ENCODE results near the gene KIAA0319L. TPM values are rescaled to one million over a fixed set of nuclear protein-coding genes. Genes with fewer than 3 reads are reported as not detected.

KIAA0319L gene
- total RNA-seq, 1 experiment from 2014 or later = 72.0 TPM

- DNase-seq = no peak
- ChIA-PET POLR2A (ENCODE audit: unreplicated experiment) (no interaction called here), CTCF (interaction anchor here (0.6 to 2.0 kb wide), 5 partner anchors 9 to 159 kb away, joined by 3 to 16 read pairs (median 7); no protein-coding TSS in a partner anchor)
- TSS peak; percentile 6 for BruUV-seq (replicated peaks)
- no peak overlapping the region for H3K4me2 ChIP-seq
- H3K9me2 ChIP-seq (ENCODE audit: insufficient read depth) = no peaks in the 10 kb centered on the region
- H3K4me3 ChIP-seq = no peak overlapping the region
- H3K36me3 ChIP-seq (ENCODE audit: low read depth) = no peaks in the 10 kb centered on the region
- TF ChIP-seq CTCF (conservative IDR thresholded peaks at IDR 0.05) (no peak), EZH2 (IDR thresholded peaks at IDR 0.05; ENCODE audit: low read depth) (no peak)
- H2AFZ ChIP-seq = no peak overlapping the region
- no peaks in the 10 kb centered on the region for H3K27me3 ChIP-seq (ENCODE audit: insufficient read depth, low read depth)
- H3K9me3 ChIP-seq (ENCODE audit: insufficient read depth, low read depth) = no peaks in the 10 kb centered on the region
- H4K20me1 ChIP-seq (ENCODE audit: insufficient read depth) = peaks cover 10% of the 10 kb centered on the region
- H3F3A ChIP-seq (ENCODE audit: insufficient read depth, low read depth) = peaks cover 4% of the 10 kb centered on the region; the same call in 1 of the 2 replicates
- intact Hi-C loops (cut with micrococcal nuclease; ENCODE audit: unreplicated experiment) = no loop called here
- H3K79me2 ChIP-seq (ENCODE audit: low read depth) = no peaks in the 10 kb centered on the region
- H3K4me1 ChIP-seq (replicated peaks; ENCODE audit: insufficient read depth) = no peaks in the 10 kb centered on the region
- no peak overlapping the region for H3K27ac ChIP-seq
These were observed 10.8 kb upstream of the KIAA0319L start for GRCh38 chr1:35567947-35568558.

- no peak overlapping the region for H3K4me2 ChIP-seq
- H3K36me3 ChIP-seq (ENCODE audit: low read depth) = no peaks in the 10 kb centered on the region
- H3K4me1 ChIP-seq (replicated peaks; ENCODE audit: insufficient read depth) = no peaks in the 10 kb centered on the region
- intact Hi-C loops (cut with micrococcal nuclease; ENCODE audit: unreplicated experiment) = no loop called here
- no TSS peak for BruUV-seq (replicated peaks)
- no peaks in the 10 kb centered on the region for H3K79me2 ChIP-seq (ENCODE audit: low read depth)
- no peak overlapping the region for H3K4me3 ChIP-seq
- no peak for DNase-seq
- H4K20me1 ChIP-seq (ENCODE audit: insufficient read depth) = peaks cover 13% of the 10 kb centered on the region
- H3F3A ChIP-seq (ENCODE audit: insufficient read depth, low read depth) = peaks cover 8% of the 10 kb centered on the region; the same call in 1 of the 2 replicates
- no peak overlapping the region for H3K27ac ChIP-seq
- ChIA-PET POLR2A (ENCODE audit: unreplicated experiment) (no interaction called here), CTCF (interaction anchor here (1.1 kb wide), 1 partner anchor 79 kb away, joined by 5 read pairs; no protein-coding TSS in a partner anchor)
- H2AFZ ChIP-seq = no peak overlapping the region
- no peaks in the 10 kb centered on the region for H3K9me2 ChIP-seq (ENCODE audit: insufficient read depth)
- no peaks in the 10 kb centered on the region for H3K27me3 ChIP-seq (ENCODE audit: insufficient read depth, low read depth)
- H3K9me3 ChIP-seq (ENCODE audit: insufficient read depth, low read depth) = no peaks in the 10 kb centered on the region
- TF ChIP-seq EZH2 (IDR thresholded peaks at IDR 0.05; ENCODE audit: low read depth) (no peak), CTCF (conservative IDR thresholded peaks at IDR 0.05) (no peak)
These were observed 8.5 kb upstream of the KIAA0319L start for GRCh38 chr1:35565742-35566133.

GRCh38 chr1:35564884-35565741, 7.9 kb upstream of the KIAA0319L start:
- peaks cover 13% of the 10 kb centered on the region for H4K20me1 ChIP-seq (ENCODE audit: insufficient read depth)
- no TSS peak for BruUV-seq (replicated peaks)
- no peaks in the 10 kb centered on the region for H3K9me3 ChIP-seq (ENCODE audit: insufficient read depth, low read depth)
- H3K9me2 ChIP-seq (ENCODE audit: insufficient read depth) = no peaks in the 10 kb centered on the region
- H3K79me2 ChIP-seq (ENCODE audit: low read depth) = no peaks in the 10 kb centered on the region
- H3K4me1 ChIP-seq (replicated peaks; ENCODE audit: insufficient read depth) = no peaks in the 10 kb centered on the region
- peaks cover 8% of the 10 kb centered on the region; the same call in 1 of the 2 replicates for H3F3A ChIP-seq (ENCODE audit: insufficient read depth, low read depth)
- intact Hi-C loops (cut with micrococcal nuclease; ENCODE audit: unreplicated experiment) = loop anchor here (1.0 kb wide), 2 partner anchors 114 to 713 kb away; no protein-coding TSS in a partner anchor
- DNase-seq = no peak
- TF ChIP-seq CTCF (conservative IDR thresholded peaks at IDR 0.05) (peak; percentile 34), EZH2 (IDR thresholded peaks at IDR 0.05; ENCODE audit: low read depth) (no peak)
- no peaks in the 10 kb centered on the region for H3K36me3 ChIP-seq (ENCODE audit: low read depth)
- H2AFZ ChIP-seq = no peak overlapping the region
- H3K27me3 ChIP-seq (ENCODE audit: insufficient read depth, low read depth) = no peaks in the 10 kb centered on the region
- H3K27ac ChIP-seq = no peak overlapping the region
- ChIA-PET POLR2A (ENCODE audit: unreplicated experiment) (interaction anchor here (0.6 kb wide), 2 partner anchors 8 to 204 kb away, joined by 3 read pairs; partner anchors contain the start of gene CLSPN), CTCF (interaction anchor here (0.6 to 1.6 kb wide), 12 partner anchors 9 to 204 kb away, joined by 3 to 22 read pairs (median 4); partner anchors contain the start of gene CLSPN)
- no peak overlapping the region for H3K4me2 ChIP-seq
- no peak overlapping the region for H3K4me3 ChIP-seq
